ENCODE data around the gene ETV3L.

DNA sequence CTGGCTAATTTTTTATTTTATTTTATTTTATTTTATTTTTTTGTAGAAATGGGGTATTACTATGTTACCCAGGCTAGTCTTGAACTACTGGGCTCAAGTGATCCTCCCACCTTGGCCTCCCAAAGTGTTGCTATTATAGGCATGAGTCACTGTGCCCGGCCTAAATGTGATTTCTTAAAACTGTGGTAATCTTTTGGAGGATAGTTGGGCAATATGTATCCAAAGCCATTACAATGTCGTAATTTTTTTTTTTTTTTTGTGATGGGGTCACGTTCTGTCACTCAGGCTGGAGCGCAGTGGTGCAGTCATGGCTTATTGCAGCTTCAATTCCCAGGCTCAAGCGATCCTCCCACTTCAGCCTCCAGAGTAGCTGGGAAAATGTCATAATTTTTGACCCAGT lies 14.2 kb downstream of the ETV3L start:
- TF ChIP-seq, protein P1, sequence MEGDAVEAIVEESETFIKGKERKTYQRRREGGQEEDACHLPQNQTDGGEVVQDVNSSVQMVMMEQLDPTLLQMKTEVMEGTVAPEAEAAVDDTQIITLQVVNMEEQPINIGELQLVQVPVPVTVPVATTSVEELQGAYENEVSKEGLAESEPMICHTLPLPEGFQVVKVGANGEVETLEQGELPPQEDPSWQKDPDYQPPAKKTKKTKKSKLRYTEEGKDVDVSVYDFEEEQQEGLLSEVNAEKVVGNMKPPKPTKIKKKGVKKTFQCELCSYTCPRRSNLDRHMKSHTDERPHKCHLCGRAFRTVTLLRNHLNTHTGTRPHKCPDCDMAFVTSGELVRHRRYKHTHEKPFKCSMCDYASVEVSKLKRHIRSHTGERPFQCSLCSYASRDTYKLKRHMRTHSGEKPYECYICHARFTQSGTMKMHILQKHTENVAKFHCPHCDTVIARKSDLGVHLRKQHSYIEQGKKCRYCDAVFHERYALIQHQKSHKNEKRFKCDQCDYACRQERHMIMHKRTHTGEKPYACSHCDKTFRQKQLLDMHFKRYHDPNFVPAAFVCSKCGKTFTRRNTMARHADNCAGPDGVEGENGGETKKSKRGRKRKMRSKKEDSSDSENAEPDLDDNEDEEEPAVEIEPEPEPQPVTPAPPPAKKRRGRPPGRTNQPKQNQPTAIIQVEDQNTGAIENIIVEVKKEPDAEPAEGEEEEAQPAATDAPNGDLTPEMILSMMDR (IDR thresholded peaks at IDR 0.05): no peak
- TF ChIP-seq POLR2A (IDR thresholded peaks at IDR 0.05): no peak

Data from heart left ventricle (tissue), 13 donors.